Activated T-cell treated with anti-CD3 and anti-CD28 coated beads, Interleukin-2, amount 50 U/mL, for 24 hours (primary cell): ENCODE data around the gene SERPINC1.

Experiments used
- DNase-seq: peaks from one replicate; pipeline ENCODE4 v3.0.0-alpha.2; 2020
- H3K27ac Mint-ChIP-seq: 2 replicates; pipeline ENCODE4 v1.8.0; 2020; ENCODE audit warnings: mild to moderate bottlenecking, mixed read lengths
- H3K27me3 Mint-ChIP-seq: 2 replicates; pipeline ENCODE4 v1.8.0; 2020; ENCODE audit warnings: mixed read lengths
- H3K36me3 Mint-ChIP-seq: 2 replicates; pipeline ENCODE4 v1.8.0; 2020; ENCODE audit warnings: low read depth, mixed read lengths
- H3K4me1 Mint-ChIP-seq: 2 replicates; pipeline ENCODE4 v1.8.0; 2020; ENCODE audit warnings: low read depth, mixed read lengths
- H3K4me3 Mint-ChIP-seq: 2 replicates; pipeline ENCODE4 v1.8.0; 2020; ENCODE audit warnings: mild to moderate bottlenecking, moderate library complexity, mixed read lengths
- H3K9me3 Mint-ChIP-seq: 2 replicates; pipeline ENCODE4 v1.8.0; 2020; ENCODE audit warnings: mixed read lengths

Gene SERPINC1

DNA sequence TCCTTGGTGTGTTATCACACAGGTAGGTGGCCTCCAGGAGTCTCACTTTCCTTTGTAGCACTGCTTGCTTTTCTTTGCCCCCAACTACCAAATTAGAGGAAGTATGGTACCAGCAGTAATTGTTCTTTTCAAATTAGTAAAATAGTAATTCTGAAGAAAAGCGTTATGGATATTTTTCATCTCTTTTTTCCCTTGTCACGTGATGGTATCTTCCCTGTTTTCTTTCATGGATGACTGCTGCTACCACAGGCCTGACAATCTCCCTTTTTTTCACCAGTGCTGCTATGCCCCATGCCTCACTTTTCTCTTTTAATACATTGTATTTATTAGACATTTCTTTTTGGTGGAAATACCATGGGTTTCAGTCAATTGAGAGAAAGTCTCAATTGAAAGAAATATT, 45.6 kb downstream of the SERPINC1 start:
- no peak for DNase-seq
- Mint-ChIP-seq H3K27me3 (no peaks in the 10 kb centered on the region), H3K27ac (peak overlapping the region; percentile 79), H3K4me1 (peaks cover 47% of the 10 kb centered on the region), H3K9me3 (no peaks in the 10 kb centered on the region), H3K36me3 (peaks cover 68% of the 10 kb centered on the region), H3K4me3 (peak overlapping the region; percentile 26)

DNA sequence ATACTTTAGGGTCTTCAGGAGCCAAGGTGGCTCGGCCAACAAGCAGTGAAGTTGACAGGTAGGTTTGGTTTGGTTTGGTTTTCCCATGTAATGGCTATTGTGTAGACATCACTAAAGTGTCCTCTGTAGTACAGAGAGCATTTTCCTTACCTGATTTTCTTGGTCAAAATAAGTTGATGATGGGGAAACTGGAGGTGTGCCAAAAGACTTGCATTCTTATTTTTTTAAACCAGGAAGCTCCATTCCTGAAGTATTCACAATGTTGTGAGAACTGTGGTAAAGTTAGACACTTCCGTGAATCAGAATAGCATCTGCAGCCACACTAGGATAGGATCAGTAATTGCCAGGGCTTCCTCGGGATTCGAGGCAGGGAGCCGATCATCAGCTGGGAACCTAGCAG, 46.0 kb downstream of the SERPINC1 start:
- H3K36me3 Mint-ChIP-seq = peaks cover 68% of the 10 kb centered on the region

GRCh38 chr1:173870252-173871075, 46.7 kb downstream of the SERPINC1 start:
- Mint-ChIP-seq H3K4me1 (peaks cover 53% of the 10 kb centered on the region), H3K27ac (peak overlapping the region; percentile 80), H3K36me3 (peaks cover 68% of the 10 kb centered on the region), H3K27me3 (no peaks in the 10 kb centered on the region), H3K4me3 (peak overlapping the region; percentile 97), H3K9me3 (no peaks in the 10 kb centered on the region)
- no peak for DNase-seq

More for the DNA sequence above, 46.0 kb downstream of the SERPINC1 start:
- peak overlapping the region; percentile 80 for H3K27ac Mint-ChIP-seq
- no peaks in the 10 kb centered on the region for H3K9me3 Mint-ChIP-seq
- peaks cover 49% of the 10 kb centered on the region for H3K4me1 Mint-ChIP-seq
- no peak for DNase-seq
- peak overlapping the region; percentile 97 for H3K4me3 Mint-ChIP-seq
- no peaks in the 10 kb centered on the region for H3K27me3 Mint-ChIP-seq

- DNase-seq = no peak
- no peaks in the 10 kb centered on the region for H3K9me3 Mint-ChIP-seq
- H3K27ac Mint-ChIP-seq = peak overlapping the region; percentile 100
- H3K4me1 Mint-ChIP-seq = peaks cover 63% of the 10 kb centered on the region
- peaks cover 74% of the 10 kb centered on the region for H3K36me3 Mint-ChIP-seq
- H3K27me3 Mint-ChIP-seq = no peaks in the 10 kb centered on the region
- peak overlapping the region; percentile 97 for H3K4me3 Mint-ChIP-seq
These were observed 48.1 kb downstream of the SERPINC1 start for GRCh38 chr1:173869021-173869359.

- H3K27me3 Mint-ChIP-seq = no peaks in the 10 kb centered on the region
- DNase-seq = peak; percentile 96
- peaks cover 68% of the 10 kb centered on the region for H3K4me1 Mint-ChIP-seq
- no peaks in the 10 kb centered on the region for H3K9me3 Mint-ChIP-seq
- H3K36me3 Mint-ChIP-seq = peaks cover 74% of the 10 kb centered on the region
- H3K27ac Mint-ChIP-seq = peak within 1 kb of the TSS; percentile 100
- H3K4me3 Mint-ChIP-seq = peak within 1 kb of the TSS; percentile 97
These were observed 48.7 kb downstream of the SERPINC1 start, which contains the start of gene ZBTB37 for GRCh38 chr1:173868266-173869020. Gene ZBTB37, plus strand, starts transcription at chr1:173868380. Its CDS starts 1,846 bp downstream, at chr1:173870226.

- H3K4me1 Mint-ChIP-seq = peaks cover 63% of the 10 kb centered on the region
- H3K9me3 Mint-ChIP-seq = no peaks in the 10 kb centered on the region
- peak within 1 kb of the TSS; percentile 100 for H3K27ac Mint-ChIP-seq
- H3K4me3 Mint-ChIP-seq = peak within 1 kb of the TSS; percentile 97
- peak; percentile 99 for DNase-seq
- H3K27me3 Mint-ChIP-seq = no peaks in the 10 kb centered on the region
- peaks cover 74% of the 10 kb centered on the region for H3K36me3 Mint-ChIP-seq
These were observed 49.3 kb downstream of the SERPINC1 start, which contains the start of gene GAS5 for GRCh38 chr1:173867753-173868265. Gene GAS5, minus strand, starts transcription at chr1:173867989.

GRCh38 chr1:173867141-173867752, 49.9 kb downstream of the SERPINC1 start:
- Mint-ChIP-seq H3K4me1 (peaks cover 62% of the 10 kb centered on the region), H3K9me3 (no peaks in the 10 kb centered on the region), H3K27me3 (no peaks in the 10 kb centered on the region), H3K4me3 (peak overlapping the region; percentile 97), H3K36me3 (peaks cover 75% of the 10 kb centered on the region), H3K27ac (peak overlapping the region; percentile 100)
- no peak for DNase-seq

DNA sequence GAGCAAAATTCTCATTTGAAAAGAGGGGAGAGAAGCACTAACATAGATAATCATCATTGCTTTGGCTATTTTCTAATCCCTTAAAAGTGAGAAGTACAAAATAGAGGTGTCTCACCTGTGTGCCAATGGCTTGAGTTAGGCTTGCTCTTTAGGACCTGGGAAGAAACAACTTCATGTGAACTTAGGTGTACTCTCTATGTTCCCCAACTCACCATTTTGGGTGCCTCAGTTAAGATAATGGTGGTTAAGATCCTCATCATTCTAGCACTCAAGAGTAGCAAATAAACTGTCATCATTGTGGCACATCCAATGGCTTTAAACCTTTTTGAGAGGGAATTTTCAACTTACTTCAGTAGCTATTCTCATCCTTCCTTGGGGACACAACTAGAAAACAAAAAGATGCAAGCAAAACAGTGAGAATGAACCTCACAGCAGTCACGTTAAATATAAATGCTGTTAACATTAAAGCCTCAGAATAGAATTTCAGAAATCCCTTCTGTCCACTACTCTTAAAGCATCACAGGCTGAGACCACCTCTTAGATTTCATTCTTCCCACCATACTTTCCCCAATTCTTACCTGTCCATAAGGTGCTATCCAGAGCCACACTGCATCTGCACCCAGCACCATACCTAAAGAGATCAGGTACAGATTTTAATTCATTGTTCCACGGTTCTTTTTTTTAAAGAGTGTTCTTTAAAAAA, 50.6 kb downstream of the SERPINC1 start:
- DNase-seq = no peak
- Mint-ChIP-seq H3K36me3 (peaks cover 79% of the 10 kb centered on the region), H3K4me3 (peak overlapping the region; percentile 97), H3K9me3 (no peaks in the 10 kb centered on the region), H3K4me1 (peaks cover 63% of the 10 kb centered on the region), H3K27me3 (no peaks in the 10 kb centered on the region), H3K27ac (peak overlapping the region; percentile 100)

GRCh38 chr1:173865468-173866164, 51.5 kb downstream of the SERPINC1 start:
- Mint-ChIP-seq H3K9me3 (no peaks in the 10 kb centered on the region), H3K36me3 (peaks cover 77% of the 10 kb centered on the region), H3K4me3 (peak overlapping the region; percentile 97), H3K27me3 (no peaks in the 10 kb centered on the region), H3K27ac (peak overlapping the region; percentile 100), H3K4me1 (peaks cover 54% of the 10 kb centered on the region)
- DNase-seq = no peak

GRCh38 chr1:173864179-173864867, 52.8 kb downstream of the SERPINC1 start:
- Mint-ChIP-seq H3K27me3 (no peaks in the 10 kb centered on the region), H3K36me3 (peaks cover 83% of the 10 kb centered on the region), H3K9me3 (no peaks in the 10 kb centered on the region), H3K27ac (peak overlapping the region; percentile 100), H3K4me3 (peak overlapping the region; percentile 97), H3K4me1 (peaks cover 41% of the 10 kb centered on the region)
- no peak for DNase-seq

DNA sequence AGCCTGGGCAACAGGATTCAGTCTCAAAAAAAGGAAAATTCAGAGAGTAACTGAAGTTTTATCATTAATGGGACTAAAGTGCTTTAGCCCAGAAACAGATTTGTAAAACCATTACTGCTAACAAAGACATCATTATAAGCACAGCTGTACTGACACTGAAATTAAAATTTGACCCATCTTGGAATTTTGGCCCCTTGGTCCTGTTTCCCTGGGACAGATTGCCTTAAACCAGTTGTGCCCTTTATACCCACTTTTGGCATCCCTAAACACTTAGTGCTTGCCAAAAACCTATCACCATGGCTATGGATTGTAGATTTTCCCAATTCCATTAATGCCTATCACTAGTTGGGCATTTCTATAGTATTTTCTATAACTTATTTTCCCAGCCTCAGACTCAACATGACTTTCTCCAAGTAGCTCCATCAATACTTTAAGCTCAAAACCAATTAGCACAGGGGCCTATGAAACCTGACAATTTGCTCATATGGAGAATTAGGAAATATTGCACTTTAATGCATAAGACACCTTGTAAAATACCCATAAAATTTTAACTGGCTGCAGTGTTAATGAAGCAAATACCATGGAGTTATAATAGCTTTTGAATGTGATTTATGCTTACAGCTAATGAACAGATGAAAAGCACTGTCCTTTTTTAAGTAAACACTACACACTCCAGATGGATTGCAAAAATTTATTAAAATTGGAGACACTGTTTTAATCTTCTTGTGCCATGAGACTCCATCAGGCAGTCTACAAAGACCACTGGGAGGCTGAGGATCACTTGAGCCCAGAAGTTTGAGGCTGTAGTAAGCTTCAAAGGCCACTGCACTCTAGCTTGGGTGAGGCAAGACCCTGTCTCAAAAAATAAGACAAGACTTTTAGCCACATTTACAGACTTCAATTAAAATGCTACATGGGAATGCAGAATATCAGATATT, 53.6 kb downstream of the SERPINC1 start:
- H3K9me3 Mint-ChIP-seq = no peaks in the 10 kb centered on the region
- no peaks in the 10 kb centered on the region for H3K27me3 Mint-ChIP-seq
- peaks cover 33% of the 10 kb centered on the region for H3K4me1 Mint-ChIP-seq
- peaks cover 84% of the 10 kb centered on the region for H3K36me3 Mint-ChIP-seq
- peak overlapping the region; percentile 100 for H3K27ac Mint-ChIP-seq
- no peak for DNase-seq
- H3K4me3 Mint-ChIP-seq = peak overlapping the region; percentile 97

DNA sequence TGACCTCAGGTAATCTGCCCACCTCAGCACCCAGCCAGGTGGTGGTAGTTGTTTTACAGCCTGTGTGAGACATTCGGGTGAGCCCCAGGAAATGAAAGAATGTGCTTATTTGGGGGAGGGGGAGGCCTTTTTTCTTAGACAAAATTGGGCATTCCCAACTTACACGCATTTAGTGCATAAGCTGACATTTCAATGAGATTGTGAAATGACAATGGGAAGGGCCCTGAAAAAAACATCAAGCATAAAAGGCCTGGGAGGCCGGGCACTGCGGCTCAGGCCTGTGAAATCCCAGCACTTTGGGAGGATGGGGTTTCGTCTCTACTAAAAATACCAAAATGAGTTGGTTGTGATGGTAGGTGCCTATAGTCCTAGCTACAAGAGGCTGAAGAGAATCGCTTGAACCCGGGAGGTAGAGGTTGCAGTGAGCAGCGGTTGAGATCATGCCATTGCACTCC, 54.3 kb downstream of the SERPINC1 start:
- H3K27me3 Mint-ChIP-seq = no peaks in the 10 kb centered on the region
- H3K36me3 Mint-ChIP-seq = peaks cover 88% of the 10 kb centered on the region
- peaks cover 33% of the 10 kb centered on the region for H3K4me1 Mint-ChIP-seq
- H3K4me3 Mint-ChIP-seq = peak overlapping the region; percentile 97
- peak; percentile 45 for DNase-seq
- no peaks in the 10 kb centered on the region for H3K9me3 Mint-ChIP-seq
- H3K27ac Mint-ChIP-seq = peak overlapping the region; percentile 100
